GM19372 (cell line): ENCODE measurements around the gene ZNF423.

ENCODE experiments used
- ATAC-seq: cut with Tn5 transposase; IDR thresholded peaks from one replicate; pipeline ENCODE4 v1.9.1; 2021; ENCODE audit warnings: mild to moderate bottlenecking, low read depth, moderate library complexity; ENCODE audit not compliant: unreplicated experiment

Gene ZNF423

GRCh38 chr16:49528060-49528865 lies 327.6 kb downstream of the ZNF423 start:
- no peak for ATAC-seq

GRCh38 chr16:49527611-49528010 lies 328.3 kb downstream of the ZNF423 start:
- ATAC-seq = no peak

- ATAC-seq = no peak
These were observed 329.0 kb downstream of the ZNF423 start for GRCh38 chr16:49526860-49527365.

DNA sequence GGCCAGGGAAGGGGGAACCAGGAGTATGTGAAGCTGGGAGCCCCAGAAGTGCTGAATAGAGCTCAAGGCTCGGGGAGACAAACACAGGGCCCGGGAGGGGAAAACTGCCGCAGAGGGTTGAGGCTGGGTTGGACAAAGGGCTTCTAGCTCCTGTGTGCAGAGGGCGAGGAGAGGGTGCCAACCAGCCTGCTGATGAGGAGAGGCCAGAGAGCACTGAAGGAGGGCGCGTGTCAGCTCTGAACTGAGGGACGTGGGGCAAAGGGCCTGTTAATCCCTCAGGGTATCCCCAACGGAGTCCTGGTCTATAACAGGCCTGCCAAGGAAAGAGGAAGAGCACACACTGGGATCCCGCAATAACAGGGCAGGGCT lies 331.0 kb downstream of the ZNF423 start:
- no peak for ATAC-seq

DNA sequence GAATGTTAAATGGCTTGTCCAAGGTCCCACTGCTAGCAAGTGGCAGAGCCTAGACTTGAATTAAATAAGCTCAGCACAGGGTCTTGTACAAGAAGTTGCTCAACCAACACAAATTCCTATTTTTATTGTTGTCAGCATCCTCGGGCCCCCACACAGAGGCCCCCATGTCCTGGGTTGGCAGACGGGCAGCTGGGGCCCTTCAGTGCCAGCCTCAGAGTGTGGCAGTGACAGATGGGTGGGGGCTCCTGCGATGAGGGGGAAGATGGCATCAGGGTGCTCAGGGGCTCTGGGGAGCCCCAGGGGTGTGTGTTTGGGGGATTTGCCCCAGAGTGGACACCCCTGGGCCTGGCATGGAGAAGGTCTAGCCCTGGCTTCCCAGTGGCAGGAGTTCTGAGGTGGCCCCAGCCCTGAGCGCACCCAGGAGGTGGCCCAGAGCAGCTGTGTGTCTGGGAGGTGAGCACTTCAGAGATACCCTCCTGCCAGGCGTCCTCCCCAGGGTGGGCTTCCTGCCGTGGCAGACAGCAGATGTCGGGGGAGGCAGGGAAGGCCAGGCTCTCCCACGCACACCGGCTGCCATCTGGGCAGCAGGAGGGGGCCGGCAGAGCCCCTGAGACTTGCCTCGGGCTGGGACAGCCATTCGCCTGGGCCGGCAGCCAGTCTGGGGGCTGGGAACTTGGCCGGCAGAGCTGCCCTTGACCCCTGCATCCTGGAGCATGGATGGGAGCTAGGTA lies 331.5 kb downstream of the ZNF423 start:
- no peak for ATAC-seq

DNA sequence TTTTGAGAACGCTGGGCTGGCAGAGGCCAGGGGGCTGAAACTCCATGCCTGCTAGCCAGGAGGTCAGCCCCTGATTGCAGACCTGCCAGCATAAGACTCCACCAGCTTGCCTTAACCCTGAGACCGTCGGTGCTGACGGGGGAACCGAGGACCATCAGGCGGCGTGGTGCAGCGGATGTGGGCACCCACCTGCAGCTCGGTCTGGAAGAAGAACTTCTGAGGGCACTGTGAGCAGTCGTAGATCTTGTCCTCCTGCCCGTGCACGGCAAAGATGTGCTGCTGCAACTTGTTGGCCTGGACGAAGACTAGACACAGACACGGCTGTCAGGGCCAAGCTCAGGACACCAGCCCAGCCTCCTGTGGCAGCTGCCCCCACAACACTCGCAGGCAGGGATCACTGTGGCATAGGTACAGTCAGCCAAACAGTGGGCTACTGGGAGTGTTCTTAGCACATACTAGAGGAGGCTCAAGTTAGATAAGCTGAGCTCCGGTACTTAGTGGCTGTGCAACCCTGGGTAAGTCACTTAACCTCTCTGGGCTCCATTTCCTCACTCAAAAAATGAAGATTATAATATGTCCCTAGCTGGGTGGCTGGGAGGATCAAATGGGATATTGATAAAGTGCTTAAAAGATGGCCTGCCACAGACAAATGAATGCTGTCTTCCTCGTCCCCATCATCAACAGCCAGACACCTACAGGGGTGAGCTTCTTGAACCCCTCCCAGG lies 332.3 kb downstream of the ZNF423 start:
- no peak for ATAC-seq

GRCh38 chr16:49521734-49522325 lies 334.1 kb downstream of the ZNF423 start:
- no peak for ATAC-seq

DNA sequence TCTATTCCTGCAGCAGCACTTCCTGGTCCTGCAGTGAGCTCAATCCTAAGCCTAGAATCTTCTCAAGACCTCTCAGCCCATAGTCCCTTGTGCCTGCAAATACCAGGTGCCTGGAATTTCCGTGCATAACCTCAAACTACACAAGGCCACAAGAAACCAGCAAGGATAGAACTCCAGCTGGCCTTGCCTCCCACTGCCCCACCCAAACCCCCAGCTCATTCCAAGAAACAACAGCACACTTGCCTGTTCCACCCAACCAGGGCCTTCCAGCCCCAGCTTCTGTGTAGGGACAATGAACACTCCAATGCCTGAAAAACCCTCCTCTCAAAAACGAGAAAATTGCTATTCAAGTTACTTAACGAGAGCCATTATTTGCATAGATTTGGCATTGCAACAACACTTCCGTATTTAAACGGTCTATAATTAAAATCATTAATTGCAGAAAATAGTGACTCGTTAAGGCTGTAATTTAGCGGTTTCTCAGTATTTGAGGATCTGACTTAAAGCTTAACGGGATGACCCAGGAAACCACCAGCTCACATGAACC lies 335.3 kb downstream of the ZNF423 start:
- no peak for ATAC-seq

DNA sequence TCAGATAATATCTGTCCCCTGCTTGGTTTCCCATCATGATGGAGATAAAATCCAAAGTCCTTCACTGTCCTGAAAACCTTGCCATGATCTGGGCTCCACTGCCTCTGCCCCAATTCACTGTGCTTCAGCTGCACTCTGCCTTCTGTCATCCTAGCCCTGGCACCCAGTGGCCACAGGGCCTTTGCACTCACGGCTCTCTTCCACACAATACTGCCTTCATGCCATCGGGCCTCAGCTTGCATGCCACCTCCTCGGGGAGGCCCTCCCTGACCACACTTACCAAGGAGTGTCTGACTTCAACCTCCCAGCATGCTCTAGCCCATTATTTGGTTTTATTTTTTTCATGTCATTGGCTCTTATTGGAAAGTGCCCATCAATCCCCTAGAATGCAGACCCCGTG lies 336.2 kb downstream of the ZNF423 start:
- ATAC-seq = no peak

GRCh38 chr16:49519008-49519656 lies 336.8 kb downstream of the ZNF423 start:
- ATAC-seq = no peak

DNA sequence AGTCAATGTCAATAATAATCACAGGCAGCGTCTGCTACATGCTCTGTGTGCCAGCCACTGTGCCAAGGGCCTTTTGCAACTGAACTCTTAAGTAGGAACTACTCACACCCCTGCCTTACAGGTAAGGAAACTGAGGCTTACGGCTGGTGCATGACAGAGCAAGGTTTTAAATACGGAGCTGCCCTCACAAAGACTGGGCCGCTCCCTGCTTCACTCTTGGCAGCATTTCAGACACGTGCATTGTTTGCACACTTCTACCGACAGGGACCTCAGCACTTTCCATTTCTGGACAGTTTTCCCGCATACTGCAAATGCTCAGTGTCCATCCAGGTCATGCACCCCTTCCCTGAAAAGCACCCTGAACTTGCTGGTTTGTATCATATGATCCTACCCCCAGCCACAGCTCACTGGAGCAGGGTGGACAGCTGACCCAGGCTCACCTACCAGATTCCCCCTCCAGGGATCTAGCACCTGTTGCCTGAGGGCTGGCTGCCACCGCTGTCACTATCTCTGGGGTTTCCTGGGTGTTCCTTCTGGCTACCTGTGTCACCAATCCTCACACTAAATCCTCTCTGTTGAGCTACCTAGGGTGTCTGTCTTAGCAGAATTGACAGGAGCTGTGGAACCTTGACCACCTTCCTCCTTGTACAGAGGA lies 339.4 kb downstream of the ZNF423 start:
- no peak for ATAC-seq

DNA sequence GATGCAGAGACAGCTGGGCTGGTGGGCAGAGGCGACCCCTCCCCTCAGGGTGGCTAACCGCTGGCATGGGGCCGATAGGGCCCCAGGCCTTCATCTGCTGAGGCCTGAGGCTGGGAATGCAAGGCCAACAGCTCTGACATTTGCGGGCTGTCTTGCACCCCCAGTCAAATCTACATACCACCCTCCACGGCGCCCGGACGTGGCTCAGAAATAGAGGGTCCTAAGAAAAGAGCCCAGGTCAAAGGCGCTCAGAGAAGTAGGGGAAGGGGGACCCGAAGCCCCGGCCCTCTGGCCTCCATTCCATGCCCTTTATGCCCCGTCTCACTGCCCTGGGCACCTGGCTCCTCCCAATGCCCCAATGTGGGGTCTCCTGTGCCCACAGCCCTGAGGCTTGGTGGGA lies 340.1 kb downstream of the ZNF423 start:
- ATAC-seq = no peak

GRCh38 chr16:49515016-49515565 lies 340.8 kb downstream of the ZNF423 start:
- no peak for ATAC-seq

- no peak for ATAC-seq
These were observed 341.6 kb downstream of the ZNF423 start for GRCh38 chr16:49514073-49514980.

DNA sequence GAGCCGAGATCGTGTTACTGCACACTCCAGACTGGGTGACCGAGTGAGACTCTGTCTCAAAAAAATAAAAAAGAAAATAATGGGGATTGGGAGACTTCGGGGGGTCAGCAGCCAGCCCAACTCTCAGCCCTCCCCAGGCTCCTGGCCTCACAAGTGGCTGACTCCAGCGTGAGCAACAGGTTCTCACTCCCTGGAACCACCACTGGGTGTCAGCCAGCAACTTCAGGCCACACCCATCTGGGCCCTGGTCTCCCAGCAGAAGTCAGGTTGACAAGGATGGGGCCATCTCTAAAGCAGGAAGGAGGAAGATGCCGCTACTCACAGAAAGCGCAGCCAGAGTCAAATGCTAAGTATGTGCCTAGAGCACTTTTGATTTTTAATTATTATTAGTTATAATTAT lies 342.9 kb downstream of the ZNF423 start:
- ATAC-seq = no peak

GRCh38 chr16:49510654-49511305 lies 345.1 kb downstream of the ZNF423 start:
- ATAC-seq = no peak

DNA sequence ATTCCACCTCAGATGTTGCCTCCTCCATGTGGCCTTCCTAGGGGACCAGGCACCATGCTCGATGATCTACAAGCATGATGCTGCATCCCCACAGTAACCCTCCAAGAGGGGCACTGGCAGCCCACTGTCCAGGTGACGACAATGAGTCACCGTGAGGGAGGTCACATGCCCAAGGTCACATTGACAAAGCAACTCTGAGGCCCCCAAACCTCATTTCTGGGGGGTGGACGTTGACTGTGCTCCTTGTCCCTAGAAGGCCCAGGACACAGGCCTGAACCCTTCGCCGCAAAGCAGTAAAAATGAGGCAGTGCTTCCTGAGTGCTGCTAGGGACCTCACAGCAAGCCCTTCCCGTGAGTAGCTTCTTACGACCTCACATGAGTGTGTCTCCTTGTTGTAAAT lies 345.8 kb downstream of the ZNF423 start:
- no peak for ATAC-seq
